Effector memory CD4-positive, alpha-beta T cell (primary cell): ENCODE data around the gene BIN2.
A peak's percentile ranks its signal among the peaks of the same experiment; 100 is the strongest.

Experiments used
- DNase-seq, 3 donors: peaks; one replicate each; pipeline ENCODE4 v3.0.0-alpha.2; 2020
- H3K27ac ChIP-seq: 2 replicates; pipeline ENCODE4 v1.7.0; 2013; ENCODE audit warnings: mild to moderate bottlenecking, low read length, moderate library complexity; ENCODE audit not compliant: insufficient read depth, poor library complexity, severe bottlenecking
- H3K27me3 ChIP-seq: replicated peaks from 2 replicates; pipeline ENCODE4 v1.7.0; 2013; ENCODE audit warnings: mild to moderate bottlenecking, low read length; ENCODE audit not compliant: insufficient read depth, control insufficient read depth, poor library complexity, severe bottlenecking
- H3K36me3 ChIP-seq: 2 replicates; pipeline ENCODE4 v1.7.0; 2013; ENCODE audit warnings: mild to moderate bottlenecking, low read length, moderate library complexity; ENCODE audit not compliant: control insufficient read depth, insufficient read depth
- H3K4me1 ChIP-seq: 2 replicates; pipeline ENCODE4 v1.7.0; 2013; ENCODE audit warnings: low read length, mild to moderate bottlenecking; ENCODE audit not compliant: control insufficient read depth, insufficient read depth, poor library complexity, severe bottlenecking
- H3K4me3 ChIP-seq: 2 replicates; pipeline ENCODE4 v1.7.0; 2013; ENCODE audit warnings: low read length, low read depth, mild to moderate bottlenecking; ENCODE audit not compliant: insufficient read depth, poor library complexity, severe bottlenecking
- H3K9me3 ChIP-seq: 2 replicates; pipeline ENCODE4 v1.7.0; 2013; ENCODE audit warnings: mild to moderate bottlenecking, low read length, moderate library complexity; ENCODE audit not compliant: control insufficient read depth

BIN2 gene

GRCh38 chr12:51330186-51330585 is 6.2 kb upstream of the BIN2 start:
- Histone ChIP-seq H3K27me3 (no peaks in the 10 kb centered on the region), H3K4me3 (no peak overlapping the region), H3K4me1 (peaks cover 35% of the 10 kb centered on the region), H3K27ac (no peak overlapping the region), H3K9me3 (no peaks in the 10 kb centered on the region), H3K36me3 (no peaks in the 10 kb centered on the region)
- no peak for DNase-seq

- no peak for DNase-seq
- H3K4me3 ChIP-seq: peak overlapping the region; percentile 18
- no peaks in the 10 kb centered on the region for H3K9me3 ChIP-seq
- peaks cover 39% of the 10 kb centered on the region for H3K4me1 ChIP-seq
- H3K27me3 ChIP-seq: no peaks in the 10 kb centered on the region
- H3K27ac ChIP-seq: peak overlapping the region; percentile 46
- H3K36me3 ChIP-seq: no peaks in the 10 kb centered on the region
Observed at GRCh38 chr12:51329742-51330141, 5.8 kb upstream of the BIN2 start.

- Histone ChIP-seq H3K4me1 (peaks cover 50% of the 10 kb centered on the region), H3K27ac (peak overlapping the region; percentile 30), H3K9me3 (no peaks in the 10 kb centered on the region), H3K36me3 (no peaks in the 10 kb centered on the region), H3K4me3 (no peak overlapping the region), H3K27me3 (no peaks in the 10 kb centered on the region)
- no peak for DNase-seq
Observed at GRCh38 chr12:51328587-51328986, 4.6 kb upstream of the BIN2 start.

DNA sequence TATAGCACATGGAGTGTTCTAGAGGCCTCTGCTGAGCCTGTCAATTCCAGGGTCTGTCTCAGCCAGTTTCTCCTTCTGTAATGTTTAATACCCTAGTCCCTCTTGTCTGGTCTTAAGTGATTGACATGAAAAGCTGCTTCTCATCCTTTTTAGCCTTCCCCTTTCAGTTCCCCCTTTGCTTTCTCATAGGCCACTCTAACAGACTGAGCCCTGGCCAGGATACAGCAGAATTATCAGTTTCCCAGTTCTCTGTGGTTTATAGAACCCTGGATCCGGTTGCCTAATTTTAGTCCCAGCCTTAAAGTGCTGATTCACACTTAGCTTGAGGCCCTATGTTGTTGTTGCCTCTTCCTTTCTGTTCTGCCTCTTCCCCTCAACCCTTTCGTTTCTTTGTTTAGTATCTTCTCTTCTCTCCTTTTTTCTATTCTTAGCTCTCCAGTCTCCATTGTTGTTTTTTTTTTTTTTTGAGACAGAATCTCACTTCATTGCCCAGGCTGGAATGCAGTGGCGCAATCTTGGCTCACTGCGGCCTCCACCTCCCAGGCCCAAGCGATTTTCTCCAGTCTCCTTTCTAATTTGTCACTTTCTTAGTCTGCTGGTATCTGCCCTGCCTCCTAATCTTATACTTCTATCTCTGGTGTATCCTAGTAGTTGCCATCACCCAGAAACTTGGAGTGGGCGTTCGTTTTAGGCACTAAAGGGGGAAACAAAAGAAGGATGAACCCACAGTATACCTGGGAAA is 2.9 kb upstream of the BIN2 start:
- Histone ChIP-seq H3K4me3 (no peak overlapping the region), H3K27me3 (no peaks in the 10 kb centered on the region), H3K4me1 (peaks cover 54% of the 10 kb centered on the region), H3K36me3 (no peaks in the 10 kb centered on the region), H3K27ac (peak overlapping the region; percentile 11), H3K9me3 (no peaks in the 10 kb centered on the region)
- no peak for DNase-seq

DNA sequence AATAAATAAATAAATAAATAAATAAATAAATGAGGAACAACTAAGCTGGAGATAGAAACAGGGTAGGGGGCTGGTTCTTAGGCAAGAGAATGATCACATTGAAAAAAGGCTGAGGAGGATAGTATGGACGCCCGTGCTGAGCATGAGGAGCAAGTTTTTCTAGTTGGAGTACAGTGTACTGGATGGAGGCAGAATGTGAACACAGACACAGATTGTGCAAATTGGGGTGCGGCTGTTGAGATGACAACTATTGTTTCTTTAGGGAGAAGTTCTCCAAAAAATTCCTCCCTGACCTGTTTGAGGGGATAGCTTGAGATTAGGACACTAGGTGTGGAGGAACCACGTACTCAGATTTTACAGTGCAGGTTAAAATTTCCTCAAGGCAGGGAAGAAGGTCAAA is 979 bp upstream of the BIN2 start:
- peaks cover 67% of the 10 kb centered on the region for H3K4me1 ChIP-seq
- H3K9me3 ChIP-seq: no peaks in the 10 kb centered on the region
- no peak for DNase-seq
- no peaks in the 10 kb centered on the region for H3K36me3 ChIP-seq
- no peak overlapping the region for H3K4me3 ChIP-seq
- peak overlapping the region; percentile 7 for H3K27ac ChIP-seq
- no peaks in the 10 kb centered on the region for H3K27me3 ChIP-seq

- H3K36me3 ChIP-seq: no peaks in the 10 kb centered on the region
- no peaks in the 10 kb centered on the region for H3K9me3 ChIP-seq
- H3K27me3 ChIP-seq: no peaks in the 10 kb centered on the region
- peak; percentile 40 to 56 (median 50) for DNase-seq
- H3K4me1 ChIP-seq: peaks cover 70% of the 10 kb centered on the region
- H3K27ac ChIP-seq: peak overlapping the region; percentile 94
- H3K4me3 ChIP-seq: peak overlapping the region; percentile 68
Observed at GRCh38 chr12:51323317-51323960, 535 bp downstream of the BIN2 start.

GRCh38 chr12:51322452-51322851 is 1.5 kb downstream of the BIN2 start:
- H3K4me3 ChIP-seq: peak overlapping the region; percentile 68
- peak overlapping the region; percentile 94 for H3K27ac ChIP-seq
- H3K4me1 ChIP-seq: peaks cover 68% of the 10 kb centered on the region
- no peaks in the 10 kb centered on the region for H3K9me3 ChIP-seq
- no peaks in the 10 kb centered on the region for H3K27me3 ChIP-seq
- DNase-seq: no peak
- no peaks in the 10 kb centered on the region for H3K36me3 ChIP-seq

GRCh38 chr12:51321882-51322281 is 2.1 kb downstream of the BIN2 start:
- Histone ChIP-seq H3K27me3 (no peaks in the 10 kb centered on the region), H3K27ac (peak overlapping the region; percentile 94), H3K36me3 (no peaks in the 10 kb centered on the region), H3K9me3 (no peaks in the 10 kb centered on the region), H3K4me3 (peak overlapping the region; percentile 68), H3K4me1 (peaks cover 67% of the 10 kb centered on the region)
- no peak for DNase-seq

DNA sequence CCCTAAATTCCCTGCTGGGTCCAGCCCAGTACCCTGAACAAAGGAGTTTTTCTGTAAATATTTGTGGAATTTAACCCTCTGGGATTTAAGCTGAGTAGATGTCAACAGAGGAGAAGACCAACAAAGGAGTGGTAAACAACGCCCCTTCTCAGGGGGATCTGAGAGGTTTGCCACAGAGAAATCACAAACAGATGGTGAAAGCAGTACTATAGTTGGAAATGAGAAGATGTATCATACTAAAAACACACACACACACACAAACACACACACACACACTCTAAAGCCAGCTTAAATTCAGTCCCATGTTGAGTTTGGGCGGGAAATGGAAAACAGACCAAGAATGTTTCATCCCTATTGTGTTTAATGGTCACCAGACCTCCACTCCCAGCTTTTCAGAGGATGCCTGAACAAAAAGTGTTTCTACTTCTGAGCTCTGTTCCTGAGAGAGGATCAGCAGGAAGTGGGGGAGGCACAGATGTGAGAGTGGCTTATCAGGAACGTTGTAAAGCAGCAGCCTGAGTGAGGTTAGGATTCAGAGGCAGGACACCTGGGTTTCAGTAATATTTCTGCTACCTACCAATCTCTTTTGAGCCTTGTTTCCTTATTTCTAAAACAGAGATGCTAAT is 3.2 kb downstream of the BIN2 start:
- no peaks in the 10 kb centered on the region for H3K27me3 ChIP-seq
- H3K4me1 ChIP-seq: peaks cover 71% of the 10 kb centered on the region
- no peak for DNase-seq
- H3K27ac ChIP-seq: peak overlapping the region; percentile 94
- peak overlapping the region; percentile 68 for H3K4me3 ChIP-seq
- no peaks in the 10 kb centered on the region for H3K9me3 ChIP-seq
- no peaks in the 10 kb centered on the region for H3K36me3 ChIP-seq

- peak overlapping the region; percentile 94 for H3K27ac ChIP-seq
- DNase-seq: no peak
- peaks cover 3% of the 10 kb centered on the region for H3K36me3 ChIP-seq
- H3K4me1 ChIP-seq: peaks cover 75% of the 10 kb centered on the region
- H3K9me3 ChIP-seq: no peaks in the 10 kb centered on the region
- peak overlapping the region; percentile 68 for H3K4me3 ChIP-seq
- H3K27me3 ChIP-seq: no peaks in the 10 kb centered on the region
Observed at GRCh38 chr12:51320311-51320694, 3.7 kb downstream of the BIN2 start.
